Effector memory CD8-positive, alpha-beta T cell (primary cell): Measurements from ENCODE around the gene NHLRC2.

Experiments
- ATAC-seq: fragments of 150-1000 bp; cut with Tn5 transposase; replicated peaks from 2 replicates; pipeline ENCODE4 v1.10.0; 2021; ENCODE audit warnings: mild to moderate bottlenecking, moderate library complexity
- DNase-seq, 3 experiments: peaks; one replicate each; pipeline ENCODE4 v3.0.0; 2021
- H3K27ac Mint-ChIP-seq, 2 donors: one replicate each; pipeline ENCODE4 v1.8.0; 2022; ENCODE audit warnings: mild to moderate bottlenecking in 2 of 2, mixed read lengths in 2 of 2, moderate library complexity in 2 of 2
- H3K27me3 Mint-ChIP-seq, 2 donors: one replicate each; pipeline ENCODE4 v1.8.0; 2022; ENCODE audit warnings: mixed read lengths in 2 of 2
- H3K36me3 Mint-ChIP-seq: one replicate; pipeline ENCODE4 v1.8.0; 2022; ENCODE audit warnings: mild to moderate bottlenecking, moderate library complexity, mixed read lengths; ENCODE audit not compliant: insufficient read depth
- H3K4me1 Mint-ChIP-seq, 2 donors: one replicate each; pipeline ENCODE4 v1.8.0; 2022; ENCODE audit warnings: low read depth in 2 of 2, mixed read lengths in 2 of 2
- H3K4me3 Mint-ChIP-seq, 2 donors: one replicate each; pipeline ENCODE4 v1.8.0; 2022; ENCODE audit warnings: mild to moderate bottlenecking in 2 of 2, mixed read lengths in 2 of 2, moderate library complexity in 2 of 2
- H3K9me3 Mint-ChIP-seq, 2 donors: one replicate each; pipeline ENCODE4 v1.8.0; 2022; ENCODE audit warnings: mixed read lengths in 2 of 2

The NHLRC2 gene

GRCh38 chr10:113846036-113846435 is 8.4 kb upstream of the NHLRC2 start:
- Mint-ChIP-seq H3K27ac (no peak overlapping the region), H3K27me3 (no peaks in the 10 kb centered on the region), H3K9me3 (no peaks in the 10 kb centered on the region), H3K36me3 (peaks cover 32% of the 10 kb centered on the region), H3K4me1 (peaks cover 10 to 21% of the 10 kb centered on the region in 2 donors), H3K4me3 (no peak overlapping the region)
- DNase-seq (no peak), ATAC-seq (no peak)

GRCh38 chr10:113849140-113849803 is 5.2 kb upstream of the NHLRC2 start:
- no peak for ATAC-seq
- Mint-ChIP-seq H3K9me3 (no peaks in the 10 kb centered on the region), H3K27me3 (no peaks in the 10 kb centered on the region), H3K36me3 (peaks cover 25% of the 10 kb centered on the region), H3K27ac (peak overlapping the region in 1 of 2 donors; percentile 36), H3K4me3 (no peak overlapping the region), H3K4me1 (peaks cover 21 to 26% of the 10 kb centered on the region in 2 donors)
- no peak for DNase-seq

- DNase-seq (no peak), ATAC-seq (no peak)
- no peaks in the 10 kb centered on the region for H3K27me3 Mint-ChIP-seq
- H3K36me3 Mint-ChIP-seq, result peaks cover 23% of the 10 kb centered on the region
- H3K4me3 Mint-ChIP-seq, result peak overlapping the region in 1 of 2 donors; percentile 10
- H3K27ac Mint-ChIP-seq, result peak overlapping the region in 1 of 2 donors; percentile 36
- no peaks in the 10 kb centered on the region for H3K9me3 Mint-ChIP-seq
- H3K4me1 Mint-ChIP-seq, result peaks cover 21 to 26% of the 10 kb centered on the region in 2 donors
Observed at GRCh38 chr10:113849946-113850345, 4.5 kb upstream of the NHLRC2 start.

GRCh38 chr10:113853578-113854012 is 866 bp upstream of the NHLRC2 start:
- ATAC-seq (no peak), DNase-seq (no peak)
- Mint-ChIP-seq H3K27me3 (no peaks in the 10 kb centered on the region), H3K4me1 (peaks cover 30 to 48% of the 10 kb centered on the region in 2 donors), H3K4me3 (peak overlapping the region; percentile 98), H3K9me3 (no peaks in the 10 kb centered on the region), H3K27ac (peak overlapping the region; percentile 98), H3K36me3 (peaks cover 25% of the 10 kb centered on the region)

- H3K4me3 Mint-ChIP-seq, result peak overlapping the region; percentile 98
- H3K27me3 Mint-ChIP-seq, result no peaks in the 10 kb centered on the region
- ATAC-seq (peak; percentile 57), DNase-seq (peak; percentile 23 to 57 (median 24))
- H3K27ac Mint-ChIP-seq, result peak overlapping the region; percentile 98
- peaks cover 33% of the 10 kb centered on the region for H3K36me3 Mint-ChIP-seq
- peaks cover 26 to 39% of the 10 kb centered on the region in 2 donors for H3K4me1 Mint-ChIP-seq
- H3K9me3 Mint-ChIP-seq, result no peaks in the 10 kb centered on the region
Observed at GRCh38 chr10:113854761-113855588, 514 bp downstream of the NHLRC2 start.

- H3K4me3 Mint-ChIP-seq, result peak overlapping the region in 1 of 2 donors; percentile 98
- H3K9me3 Mint-ChIP-seq, result peaks cover 0 to 2% of the 10 kb centered on the region in 2 donors
- ATAC-seq (no peak), DNase-seq (no peak)
- peak overlapping the region; percentile 7 to 98 for H3K27ac Mint-ChIP-seq
- peaks cover 23 to 36% of the 10 kb centered on the region in 2 donors for H3K4me1 Mint-ChIP-seq
- no peaks in the 10 kb centered on the region for H3K27me3 Mint-ChIP-seq
- peaks cover 42% of the 10 kb centered on the region for H3K36me3 Mint-ChIP-seq
Observed at GRCh38 chr10:113856563-113856962, 2.1 kb downstream of the NHLRC2 start.

- Mint-ChIP-seq H3K36me3 (peaks cover 42% of the 10 kb centered on the region), H3K27me3 (no peaks in the 10 kb centered on the region), H3K9me3 (peaks cover 0 to 2% of the 10 kb centered on the region in 2 donors), H3K4me3 (no peak overlapping the region), H3K27ac (peak overlapping the region in 1 of 2 donors; percentile 83), H3K4me1 (peaks cover 23 to 36% of the 10 kb centered on the region in 2 donors)
- DNase-seq (no peak), ATAC-seq (no peak)
Observed at GRCh38 chr10:113857210-113857609, 2.7 kb downstream of the NHLRC2 start.

- DNase-seq, result no peak
- Mint-ChIP-seq H3K27ac (peak overlapping the region in 1 of 2 donors; percentile 83), H3K4me3 (no peak overlapping the region), H3K36me3 (peaks cover 44% of the 10 kb centered on the region), H3K9me3 (peaks cover 0 to 2% of the 10 kb centered on the region in 2 donors), H3K4me1 (peaks cover 19 to 34% of the 10 kb centered on the region in 2 donors), H3K27me3 (no peaks in the 10 kb centered on the region)
- no peak for ATAC-seq
Observed at GRCh38 chr10:113858541-113858940, 4.1 kb downstream of the NHLRC2 start.

GRCh38 chr10:113859261-113859660 is 4.8 kb downstream of the NHLRC2 start:
- peaks cover 13 to 30% of the 10 kb centered on the region in 2 donors for H3K4me1 Mint-ChIP-seq
- H3K27me3 Mint-ChIP-seq, result no peaks in the 10 kb centered on the region
- H3K4me3 Mint-ChIP-seq, result no peak overlapping the region
- no peak overlapping the region for H3K27ac Mint-ChIP-seq
- DNase-seq (no peak), ATAC-seq (no peak)
- peaks cover 0 to 2% of the 10 kb centered on the region in 2 donors for H3K9me3 Mint-ChIP-seq
- peaks cover 43% of the 10 kb centered on the region for H3K36me3 Mint-ChIP-seq

GRCh38 chr10:113865901-113866300 is 11.4 kb downstream of the NHLRC2 start:
- Mint-ChIP-seq H3K4me3 (no peak overlapping the region), H3K36me3 (peaks cover 12% of the 10 kb centered on the region), H3K4me1 (peaks cover 6% of the 10 kb centered on the region in 2 donors), H3K27me3 (no peaks in the 10 kb centered on the region), H3K9me3 (peaks cover 0 to under 1% of the 10 kb centered on the region in 2 donors), H3K27ac (no peak overlapping the region)
- ATAC-seq, result no peak
- no peak for DNase-seq

GRCh38 chr10:113866551-113867394 is 12.3 kb downstream of the NHLRC2 start:
- H3K27me3 Mint-ChIP-seq, result no peaks in the 10 kb centered on the region
- H3K4me3 Mint-ChIP-seq, result no peak overlapping the region
- DNase-seq (no peak), ATAC-seq (no peak)
- H3K9me3 Mint-ChIP-seq, result no peaks in the 10 kb centered on the region
- peaks cover 9% of the 10 kb centered on the region for H3K36me3 Mint-ChIP-seq
- peaks cover 6% of the 10 kb centered on the region in 2 donors for H3K4me1 Mint-ChIP-seq
- no peak overlapping the region for H3K27ac Mint-ChIP-seq

GRCh38 chr10:113867904-113868303 is 13.4 kb downstream of the NHLRC2 start:
- no peaks in the 10 kb centered on the region for H3K9me3 Mint-ChIP-seq
- peaks cover 6% of the 10 kb centered on the region in 2 donors for H3K4me1 Mint-ChIP-seq
- ATAC-seq (no peak), DNase-seq (no peak)
- peaks cover 9% of the 10 kb centered on the region for H3K36me3 Mint-ChIP-seq
- no peak overlapping the region for H3K4me3 Mint-ChIP-seq
- H3K27ac Mint-ChIP-seq, result no peak overlapping the region
- H3K27me3 Mint-ChIP-seq, result no peaks in the 10 kb centered on the region

- Mint-ChIP-seq H3K4me3 (no peak overlapping the region), H3K27me3 (no peaks in the 10 kb centered on the region), H3K27ac (no peak overlapping the region), H3K36me3 (no peaks in the 10 kb centered on the region), H3K4me1 (peaks cover 9 to 12% of the 10 kb centered on the region in 2 donors), H3K9me3 (no peaks in the 10 kb centered on the region)
- no peak for DNase-seq
- no peak for ATAC-seq
Observed at GRCh38 chr10:113869789-113870188, 15.3 kb downstream of the NHLRC2 start.
